ENCODE measurements around the gene EPS8L3. TPM values are rescaled to one million over a fixed set of nuclear protein-coding genes. Genes with fewer than 3 reads are reported as not detected.

EPS8L3 gene
- total and polyA plus RNA-seq, 2 donors (not counting 3 experiments of a cell fraction or from before 2014, with no cell fraction given) = not detected

DNA sequence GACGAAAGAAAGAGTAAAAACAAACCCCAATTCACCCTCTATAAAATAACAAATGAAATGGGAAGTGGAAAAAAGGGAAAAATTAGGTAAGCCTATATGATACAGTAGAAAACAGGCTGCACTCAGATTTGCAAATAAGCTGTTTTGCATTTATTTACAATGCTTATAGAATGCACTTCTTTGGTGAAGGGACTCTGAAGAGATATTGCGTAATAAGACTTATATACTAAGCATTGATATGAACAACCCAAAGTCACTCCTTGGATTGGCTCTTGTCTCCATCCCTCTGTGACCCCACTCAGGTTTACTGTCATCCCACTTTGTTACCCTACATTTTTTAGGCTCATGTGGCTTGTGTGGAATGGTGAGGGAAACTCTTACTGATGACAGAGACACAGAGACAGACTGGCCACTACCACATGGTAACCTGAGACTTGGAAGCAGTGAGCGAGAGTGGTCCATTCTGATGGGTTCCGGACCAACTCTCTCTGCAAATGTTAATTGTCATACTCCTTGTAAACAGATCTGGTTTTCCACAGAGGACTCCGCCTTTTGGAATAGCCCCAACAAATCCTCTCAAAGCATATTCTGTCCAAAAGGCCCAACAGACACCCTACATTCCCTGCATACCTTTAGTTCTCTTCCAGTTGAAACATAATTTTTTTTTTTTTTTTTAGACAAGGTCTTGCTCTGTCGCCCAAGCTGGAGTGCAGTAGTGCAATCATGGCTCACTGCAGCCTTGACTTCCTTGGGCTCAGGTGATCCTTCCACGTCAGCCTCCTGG lies 40.6 kb downstream of the EPS8L3 start:
- DNase-seq (ENCODE audit: low read depth, low spot score) (no peak), FAIRE-seq (no peak)
- Histone ChIP-seq H3K9me3 (replicated peaks; ENCODE audit: control insufficient read depth, insufficient read depth, low read length) (no peaks in the 10 kb centered on the region), H3K9me1 (replicated peaks; ENCODE audit: control insufficient read depth, extremely low read depth, insufficient read depth, low read length) (no peaks in the 10 kb centered on the region), H3K4me1 (ENCODE audit: control insufficient read depth, extremely low read depth, insufficient read depth, low read length) (peaks cover 8% of the 10 kb centered on the region), H3K79me2 (ENCODE audit: control insufficient read depth, insufficient read depth, low read length) (no peaks in the 10 kb centered on the region), H3K36me3 (ENCODE audit: control insufficient read depth in 2 of 2, extremely low read depth in 1 of 2, insufficient read depth in 2 of 2, low read length in 2 of 2) (no peaks in the 10 kb centered on the region), H3K4me2 (ENCODE audit: insufficient read depth, low read length) (no peak overlapping the region), H2AFZ (ENCODE audit: low read depth, low read length) (no peak overlapping the region), H4K20me1 (replicated peaks; ENCODE audit: control insufficient read depth, extremely low read depth, insufficient read depth, low read length) (no peaks in the 10 kb centered on the region), H3K27ac (ENCODE audit: insufficient read depth, low read depth, low read length) (no peak overlapping the region), H3K4me3 (replicated peaks in 1 of 3; ENCODE audit: insufficient read depth in 1 of 3, low read depth in 1 of 3, low read length in 3 of 3) (no peak overlapping the region), H3K27me3 (ENCODE audit: control insufficient read depth in 2 of 2, insufficient read depth in 2 of 2, low read length in 2 of 2) (peaks cover 5 to 6% of the 10 kb centered on the region in 2 experiments), H3K9ac (replicated peaks; ENCODE audit: extremely low read depth, insufficient read depth, low read length) (no peak overlapping the region)
- BruUV-seq (replicated peaks) = no TSS peak
- dilution Hi-C loops (cut with MboI; ENCODE audit: extremely low pct_ligation_motif_present, low sequenced_read_pairs) (no loop called here), intact Hi-C loops (cut with micrococcal nuclease) (no loop called here)
- TF ChIP-seq MYC (IDR thresholded peaks at IDR 0.05; ENCODE audit: low read depth, low read length) (no peak), EZH2 (IDR thresholded peaks at IDR 0.05; ENCODE audit: borderline replicate concordance, low read depth, low read length, severe bottlenecking) (no peak), POLR2A (IDR thresholded peaks at IDR 0.05; ENCODE audit: low read depth, low read length) (no peak), FOS (IDR thresholded peaks at IDR 0.05; ENCODE audit: borderline replicate concordance, insufficient read depth, low read length) (no peak), GATA2 (IDR thresholded peaks at IDR 0.05; ENCODE audit: insufficient read depth, insufficient read length, low read depth, low read length) (no peak), POLR2AphosphoS5 (IDR thresholded peaks at IDR 0.05; ENCODE audit: insufficient read depth, low read depth, low read length) (no peak), JUN (IDR thresholded peaks at IDR 0.05; ENCODE audit: borderline replicate concordance, insufficient read depth, insufficient read length, low read depth) (no peak)
- TF ChIP-seq, protein P1, sequence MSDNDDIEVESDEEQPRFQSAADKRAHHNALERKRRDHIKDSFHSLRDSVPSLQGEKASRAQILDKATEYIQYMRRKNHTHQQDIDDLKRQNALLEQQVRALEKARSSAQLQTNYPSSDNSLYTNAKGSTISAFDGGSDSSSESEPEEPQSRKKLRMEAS (IDR thresholded peaks at IDR 0.05; ENCODE audit: insufficient read depth, insufficient read length) = no peak
- TF ChIP-seq, protein P2, sequence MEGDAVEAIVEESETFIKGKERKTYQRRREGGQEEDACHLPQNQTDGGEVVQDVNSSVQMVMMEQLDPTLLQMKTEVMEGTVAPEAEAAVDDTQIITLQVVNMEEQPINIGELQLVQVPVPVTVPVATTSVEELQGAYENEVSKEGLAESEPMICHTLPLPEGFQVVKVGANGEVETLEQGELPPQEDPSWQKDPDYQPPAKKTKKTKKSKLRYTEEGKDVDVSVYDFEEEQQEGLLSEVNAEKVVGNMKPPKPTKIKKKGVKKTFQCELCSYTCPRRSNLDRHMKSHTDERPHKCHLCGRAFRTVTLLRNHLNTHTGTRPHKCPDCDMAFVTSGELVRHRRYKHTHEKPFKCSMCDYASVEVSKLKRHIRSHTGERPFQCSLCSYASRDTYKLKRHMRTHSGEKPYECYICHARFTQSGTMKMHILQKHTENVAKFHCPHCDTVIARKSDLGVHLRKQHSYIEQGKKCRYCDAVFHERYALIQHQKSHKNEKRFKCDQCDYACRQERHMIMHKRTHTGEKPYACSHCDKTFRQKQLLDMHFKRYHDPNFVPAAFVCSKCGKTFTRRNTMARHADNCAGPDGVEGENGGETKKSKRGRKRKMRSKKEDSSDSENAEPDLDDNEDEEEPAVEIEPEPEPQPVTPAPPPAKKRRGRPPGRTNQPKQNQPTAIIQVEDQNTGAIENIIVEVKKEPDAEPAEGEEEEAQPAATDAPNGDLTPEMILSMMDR (IDR thresholded peaks at IDR 0.05; ENCODE audit: extremely low read depth in 1 of 2, insufficient read depth in 1 of 2, low read depth in 1 of 2, low read length in 2 of 2) = no peak
- ChIA-PET CTCF (no interaction called here), POLR2A (no interaction called here)

All from endothelial cell of umbilical vein (primary cell).